ENCODE data around the gene ADAP1.

DNA sequence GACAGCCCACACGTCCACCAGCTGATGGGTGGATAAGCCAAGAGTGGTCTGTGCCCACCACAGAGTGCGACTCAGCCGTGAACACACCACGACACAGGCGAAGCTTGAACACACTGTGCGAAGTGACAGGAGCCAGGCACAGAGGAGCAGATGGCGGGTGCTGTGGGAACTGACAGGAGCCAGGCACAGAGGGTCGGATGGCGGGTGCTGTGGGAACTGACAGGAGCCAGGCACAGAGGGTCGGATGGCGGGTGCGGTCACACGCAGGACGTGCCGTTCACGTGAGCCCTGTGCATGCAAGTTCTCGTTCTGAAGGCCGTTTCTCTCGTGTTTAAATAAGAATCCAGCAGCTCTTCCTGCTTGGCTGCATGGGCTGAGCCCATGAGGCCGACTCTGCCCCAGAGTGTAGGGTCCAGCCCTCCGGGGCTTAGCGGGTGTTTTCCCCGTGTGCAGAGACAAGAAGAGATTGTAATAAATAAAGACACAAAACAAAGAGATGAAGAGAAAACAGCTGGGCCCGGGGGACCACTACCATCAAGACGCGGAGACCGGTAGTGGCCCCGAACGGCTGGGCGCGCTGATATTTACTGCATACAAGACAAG, 5.9 kb upstream of the ADAP1 start:
- TF ChIP-seq, protein P1, sequence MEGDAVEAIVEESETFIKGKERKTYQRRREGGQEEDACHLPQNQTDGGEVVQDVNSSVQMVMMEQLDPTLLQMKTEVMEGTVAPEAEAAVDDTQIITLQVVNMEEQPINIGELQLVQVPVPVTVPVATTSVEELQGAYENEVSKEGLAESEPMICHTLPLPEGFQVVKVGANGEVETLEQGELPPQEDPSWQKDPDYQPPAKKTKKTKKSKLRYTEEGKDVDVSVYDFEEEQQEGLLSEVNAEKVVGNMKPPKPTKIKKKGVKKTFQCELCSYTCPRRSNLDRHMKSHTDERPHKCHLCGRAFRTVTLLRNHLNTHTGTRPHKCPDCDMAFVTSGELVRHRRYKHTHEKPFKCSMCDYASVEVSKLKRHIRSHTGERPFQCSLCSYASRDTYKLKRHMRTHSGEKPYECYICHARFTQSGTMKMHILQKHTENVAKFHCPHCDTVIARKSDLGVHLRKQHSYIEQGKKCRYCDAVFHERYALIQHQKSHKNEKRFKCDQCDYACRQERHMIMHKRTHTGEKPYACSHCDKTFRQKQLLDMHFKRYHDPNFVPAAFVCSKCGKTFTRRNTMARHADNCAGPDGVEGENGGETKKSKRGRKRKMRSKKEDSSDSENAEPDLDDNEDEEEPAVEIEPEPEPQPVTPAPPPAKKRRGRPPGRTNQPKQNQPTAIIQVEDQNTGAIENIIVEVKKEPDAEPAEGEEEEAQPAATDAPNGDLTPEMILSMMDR (IDR thresholded peaks at IDR 0.05; ENCODE audit: borderline replicate concordance, extremely low read depth, low read length, poor library complexity, severe bottlenecking): no peak
- TF ChIP-seq EZH2 (IDR thresholded peaks at IDR 0.05; ENCODE audit: borderline replicate concordance, low read depth, low read length, severe bottlenecking): no peak

Measured in DND-41 (cell line).